PC-3 (cell line): ENCODE data around the gene FEV. TPM values are rescaled to one million over a fixed set of nuclear protein-coding genes. Genes with fewer than 3 reads are reported as not detected.

Experiments used
- ATAC-seq: fragments of 200-7000 bp; cut with Tn5 transposase; 2 replicates; pipeline ENCODE4 v1.9.1; 2020; ENCODE audit warnings: mild to moderate bottlenecking, moderate library complexity
- Bru-seq: library from RNA; stranded (reverse); fragments of 400-500 nt; gene quantifications from one replicate; lab custom pipeline; 2021; lab: Mats Ljungman, UMichigan
- BruChase-seq, 2 experiments: library from RNA; stranded (reverse); fragments of 400-500 nt; gene quantifications; one replicate each; lab custom pipeline; 2021; lab: Mats Ljungman, UMichigan
- BruUV-seq: library from RNA; stranded (reverse); fragments of 400-500 nt; replicated peaks from 2 replicates; lab custom pipeline; 2021; lab: Mats Ljungman, UMichigan
- CTCF ChIA-PET: fragments of 300-600 bp; sonication (Branson Sonifier 250); formaldehyde crosslinking; loops from one replicate; lab custom pipeline; 2022; ENCODE audit warnings: antibody characterized with exemption; lab: Charles Lee
- POLR2A ChIA-PET: fragments of 300-600 bp; sonication (Branson Sonifier 250); formaldehyde crosslinking; loops from one replicate; lab custom pipeline; 2022; ENCODE audit warnings: antibody characterized with exemption; ENCODE audit not compliant: unreplicated experiment; lab: Charles Lee
- DNase-seq: peaks from one replicate; pipeline ENCODE4 v3.0.0-alpha.2; 2015
- H2AFZ ChIP-seq: fragments of 300-600 bp; sonication (generic); 2 replicates; pipeline ENCODE4 v1.6.0; 2016; ENCODE audit warnings: antibody characterized with exemption, low read length
- H3F3A ChIP-seq: fragments of 300-600 bp; sonication (generic); one replicate; pipeline ENCODE4 v1.6.0; 2017; ENCODE audit warnings: antibody characterized with exemption, low read length, control low read depth, mild to moderate bottlenecking; ENCODE audit not compliant: unreplicated experiment
- H3K27ac ChIP-seq: fragments of 300-600 bp; sonication (generic); 2 replicates; pipeline ENCODE4 v1.5.1; 2016; ENCODE audit warnings: mild to moderate bottlenecking, low read length
- H3K27me3 ChIP-seq: fragments of 300-600 bp; sonication (generic); 2 replicates; pipeline ENCODE4 v1.6.1; 2016; ENCODE audit warnings: low read length, mixed read lengths
- H3K36me3 ChIP-seq: fragments of 300-600 bp; sonication (generic); 2 replicates; pipeline ENCODE4 v1.6.1; 2016; ENCODE audit warnings: low read depth, mixed run types, low read length, mixed read lengths
- H3K4me1 ChIP-seq: fragments of 300-600 bp; sonication (generic); 2 replicates; pipeline ENCODE4 v1.5.1; 2016; ENCODE audit warnings: low read length; ENCODE audit not compliant: insufficient read depth
- H3K4me2 ChIP-seq: fragments of 300-600 bp; sonication (generic); 2 replicates; pipeline ENCODE4 v1.6.0; 2016; ENCODE audit warnings: low read length
- H3K4me3 ChIP-seq: fragments of 300-600 bp; sonication (generic); 2 replicates; pipeline ENCODE4 v1.5.1; 2016; ENCODE audit warnings: mild to moderate bottlenecking, low read length, mixed read lengths
- H3K79me2 ChIP-seq: fragments of 300-600 bp; sonication (generic); 2 replicates; pipeline ENCODE4 v1.6.1; 2017; ENCODE audit warnings: low read length, mixed read lengths
- H3K9ac ChIP-seq: fragments of 300-600 bp; sonication (generic); 2 replicates; pipeline ENCODE4 v1.6.0; 2016; ENCODE audit warnings: mild to moderate bottlenecking, low read length
- H3K9me2 ChIP-seq: fragments of 300-600 bp; sonication (generic); replicated peaks from 2 replicates; pipeline ENCODE4 v1.6.1; 2016; ENCODE audit warnings: mixed run types, low read length, mixed read lengths
- H3K9me3 ChIP-seq: fragments of 300-600 bp; sonication (generic); 2 replicates; pipeline ENCODE4 v1.6.1; 2016; ENCODE audit warnings: low read length, mixed read lengths
- H4K20me1 ChIP-seq: fragments of 300-600 bp; sonication (generic); 2 replicates; pipeline ENCODE4 v1.6.1; 2016; ENCODE audit warnings: low read length, mixed read lengths
- CTCF ChIP-seq: fragments of 300-600 bp; sonication (generic); conservative IDR thresholded peaks from 2 replicates; pipeline ENCODE4 v1.5.1; 2017; ENCODE audit warnings: antibody characterized with exemption, low read depth, mild to moderate bottlenecking, low read length
- EZH2 ChIP-seq: fragments of 300-600 bp; sonication (generic); IDR thresholded peaks from one replicate; pipeline ENCODE4 v1.6.1; 2017; ENCODE audit warnings: antibody characterized with exemption, mild to moderate bottlenecking, low read length; ENCODE audit not compliant: unreplicated experiment
- EZH2phosphoT487 ChIP-seq: fragments of 300-600 bp; sonication (generic); IDR thresholded peaks from 2 replicates; pipeline ENCODE4 v1.6.1; 2018; ENCODE audit warnings: mild to moderate bottlenecking, antibody characterized with exemption, low read length, borderline replicate concordance
- intact Hi-C: fragments of 100-400 bp; cut with micrococcal nuclease; formaldehyde crosslinking; loops from 2 replicates; pipeline ENCODE4 v1.9.0; 2023
- long read RNA-seq: library from polyadenylated mRNA; unstranded; transcript quantifications from one replicate; pipeline ENCODE4 v2.0.0, GENCODE V29; 2021; ENCODE audit not compliant: unreplicated experiment
- total RNA-seq: library from RNA; depleted of rRNA; stranded (reverse); fragments of >200 nt; gene quantifications from 2 replicates; pipeline ENCODE4 v1.2.3, GENCODE V29; 2014; rRNA removed

FEV gene
- total RNA-seq (0.07 TPM in 1 of 2 replicates, not detected in the other), Bru-seq, nascent RNA (percentile 12 among the genes with signal in this experiment), BruChase-seq, experiment 1, labeled RNA remaining after a 6-hour chase (not detected), BruChase-seq, experiment 2, labeled RNA remaining after a 2-hour chase (not detected)
- long read RNA-seq = 0 reads

DNA sequence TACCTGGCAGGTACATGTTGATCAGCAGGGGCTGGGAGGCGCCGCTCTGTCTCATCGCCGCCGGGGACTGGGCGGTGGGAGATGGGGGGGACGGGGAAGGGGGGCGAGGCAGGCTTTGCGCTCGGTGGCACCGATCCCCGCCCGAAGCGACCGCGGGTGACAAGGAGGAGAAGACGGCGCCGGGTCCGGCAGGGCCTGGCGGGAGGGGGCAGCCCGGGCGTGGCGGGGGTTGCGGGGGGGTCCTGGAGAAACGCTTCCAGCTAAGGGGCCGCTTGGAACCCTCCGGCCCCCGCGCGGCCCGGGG is at the start of gene FEV:
Gene FEV (minus strand): TSS at position 164 of the 304 bp plus-strand sequence. CDS start 109 bp downstream, at position 55.
- H4K20me1 ChIP-seq = no peaks in the 10 kb centered on the region
- H3K4me1 ChIP-seq = no peaks in the 10 kb centered on the region
- no peaks in the 10 kb centered on the region for H3F3A ChIP-seq
- H3K9me2 ChIP-seq = no peaks in the 10 kb centered on the region
- peak within 1 kb of the TSS; percentile 53; the same call in 1 of the 2 replicates for H2AFZ ChIP-seq
- H3K79me2 ChIP-seq = no peaks in the 10 kb centered on the region
- H3K36me3 ChIP-seq = no peaks in the 10 kb centered on the region
- no peak within 1 kb of the TSS for H3K27ac ChIP-seq
- ATAC-seq = no peak
- H3K4me2 ChIP-seq = peak within 1 kb of the TSS; percentile 67
- BruUV-seq = no TSS peak
- ChIA-PET CTCF (no interaction called here), POLR2A (no interaction called here)
- no peak within 1 kb of the TSS for H3K9ac ChIP-seq
- H3K4me3 ChIP-seq = peak within 1 kb of the TSS; percentile 54
- no peaks in the 10 kb centered on the region for H3K9me3 ChIP-seq
- intact Hi-C loops = no loop called here
- DNase-seq = no peak
- no peak for TF ChIP-seq CTCF
- TF ChIP-seq EZH2phosphoT487 = no peak
- no peak for TF ChIP-seq EZH2
- H3K27me3 ChIP-seq = peaks cover 55% of the 10 kb centered on the region

DNA sequence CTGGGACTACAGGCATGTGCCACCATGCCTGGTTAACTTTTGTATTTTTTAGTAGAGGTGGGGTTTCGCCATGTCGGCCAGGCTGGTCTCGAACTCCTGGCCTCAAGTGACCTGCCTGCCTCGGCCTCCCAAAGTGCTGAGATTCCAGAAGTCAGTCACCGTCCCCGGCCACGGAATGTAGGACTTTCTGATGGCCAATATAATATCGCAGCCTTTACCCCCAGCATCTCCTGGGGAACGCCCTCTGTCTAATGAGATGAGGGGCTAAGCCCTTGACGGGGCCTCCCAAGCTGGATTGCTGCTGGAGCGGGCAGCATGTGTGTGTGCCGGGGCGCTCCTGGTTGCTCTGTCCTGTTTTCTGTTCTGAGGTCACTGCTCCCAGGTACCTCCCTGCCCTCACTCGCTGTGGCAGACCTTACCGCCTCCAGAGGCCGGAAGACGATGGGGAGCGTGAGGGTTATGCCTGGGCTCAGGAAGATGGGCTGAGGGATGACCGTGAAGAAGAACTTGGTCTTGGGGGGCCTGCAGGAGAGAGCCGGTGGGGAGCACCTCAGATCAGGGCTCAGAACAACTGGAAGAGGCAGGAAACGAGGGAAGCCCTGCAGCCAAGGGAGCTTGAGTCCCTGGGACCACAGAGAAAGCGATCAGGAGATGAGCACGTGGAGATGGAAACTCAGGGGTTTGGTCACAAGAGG is 47.2 kb upstream of the FEV start:
- no peak for ATAC-seq
- no TSS peak for BruUV-seq
- CTCF ChIA-PET = no interaction called here

More for the DNA sequence above, 47.2 kb upstream of the FEV start:
- H3K4me1 ChIP-seq = peaks cover 9% of the 10 kb centered on the region
- no peak for DNase-seq
- H3K79me2 ChIP-seq = no peaks in the 10 kb centered on the region
- no peak overlapping the region for H3K9ac ChIP-seq
- H3K9me2 ChIP-seq = no peaks in the 10 kb centered on the region
- no peak for TF ChIP-seq EZH2
- no peak for TF ChIP-seq CTCF
- no peak for TF ChIP-seq EZH2phosphoT487
- H3K27me3 ChIP-seq = no peaks in the 10 kb centered on the region
- POLR2A ChIA-PET = no interaction called here
- H4K20me1 ChIP-seq = no peaks in the 10 kb centered on the region
- H3K27ac ChIP-seq = no peak overlapping the region
- H3K4me3 ChIP-seq = no peak overlapping the region
- H3K4me2 ChIP-seq = no peak overlapping the region
- H3F3A ChIP-seq = peaks cover under 1% of the 10 kb centered on the region
- no peaks in the 10 kb centered on the region for H3K36me3 ChIP-seq
- no peaks in the 10 kb centered on the region for H3K9me3 ChIP-seq
- H2AFZ ChIP-seq = no peak overlapping the region
- intact Hi-C loops = no loop called here
